ENCODE data around the gene ATXN7L2. TPM values are rescaled to one million over a fixed set of nuclear protein-coding genes. Genes with fewer than 3 reads are reported as not detected.

ATXN7L2 gene
- total and polyA plus RNA-seq, 4 donors: 0.61 to 1.7 (median 1.3) TPM

DNA sequence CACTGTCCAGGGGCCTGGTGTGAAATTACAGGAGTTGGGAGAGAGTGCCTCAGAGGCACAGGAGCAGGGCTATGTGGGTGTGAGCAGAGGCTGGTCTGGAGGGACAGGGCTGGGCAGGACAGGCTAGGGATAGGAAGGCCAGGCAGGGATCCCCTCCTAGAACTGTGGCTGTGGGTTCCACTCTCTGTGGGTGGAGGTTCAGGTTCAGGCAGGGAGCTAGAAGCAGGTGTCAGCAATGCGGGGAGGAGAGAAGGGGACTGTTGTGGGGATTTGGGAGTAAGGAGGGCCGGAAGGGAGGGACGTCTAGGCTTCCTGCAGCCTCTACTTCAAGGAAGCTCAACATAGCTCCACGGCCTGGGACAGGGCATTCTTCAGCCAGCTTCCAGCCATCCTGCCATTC lies 47.7 kb downstream of the ATXN7L2 start:
- H3K9ac ChIP-seq (ENCODE audit: low read depth in 1 of 2, low read length in 2 of 2): no peak overlapping the region
- H3K36me3 ChIP-seq (ENCODE audit: control insufficient read depth in 4 of 4, insufficient read depth in 3 of 4, low read depth in 1 of 4, low read length in 3 of 4): no peaks in the 10 kb centered on the region
- H3K4me3 ChIP-seq (ENCODE audit: low read depth in 1 of 3, low read length in 3 of 3): no peak overlapping the region
- 84% methylated on average over 4 of the region's 4 CpGs for WGBS
- peaks cover 0 to 4% (median 1%) of the 10 kb centered on the region in 4 donors for H3K4me1 ChIP-seq (ENCODE audit: control insufficient read depth in 4 of 4, insufficient read depth in 4 of 4, low read length in 3 of 4)
- no peaks in the 10 kb centered on the region for H3K27me3 ChIP-seq (ENCODE audit: control insufficient read depth in 4 of 4, insufficient read depth in 4 of 4, low read length in 3 of 4)
- no peak for DNase-seq (ENCODE audit: low spot score)
- TF ChIP-seq FOXA1 (IDR thresholded peaks at IDR 0.05) (no peak), EGR1 (IDR thresholded peaks at IDR 0.05; ENCODE audit: low read depth in 2 of 2) (no peak), JUND (IDR thresholded peaks at IDR 0.05) (no peak), YY1 (IDR thresholded peaks at IDR 0.05) (no peak), SP1 (IDR thresholded peaks at IDR 0.05) (no peak), FOXA2 (IDR thresholded peaks at IDR 0.05) (no peak), RAD21 (IDR thresholded peaks at IDR 0.05) (no peak), TAF1 (conservative IDR thresholded peaks at IDR 0.05) (no peak), HNF4A (conservative IDR thresholded peaks at IDR 0.05) (no peak), MAX (IDR thresholded peaks at IDR 0.05) (no peak), HNF4G (IDR thresholded peaks at IDR 0.05) (no peak), RXRA (IDR thresholded peaks at IDR 0.05) (no peak), NR2F2 (IDR thresholded peaks at IDR 0.05) (no peak), GABPA (IDR thresholded peaks at IDR 0.05 in 1 of 2, conservative IDR thresholded peaks at IDR 0.05 in 1 of 2) (no peak)
- TF ChIP-seq, protein P1, sequence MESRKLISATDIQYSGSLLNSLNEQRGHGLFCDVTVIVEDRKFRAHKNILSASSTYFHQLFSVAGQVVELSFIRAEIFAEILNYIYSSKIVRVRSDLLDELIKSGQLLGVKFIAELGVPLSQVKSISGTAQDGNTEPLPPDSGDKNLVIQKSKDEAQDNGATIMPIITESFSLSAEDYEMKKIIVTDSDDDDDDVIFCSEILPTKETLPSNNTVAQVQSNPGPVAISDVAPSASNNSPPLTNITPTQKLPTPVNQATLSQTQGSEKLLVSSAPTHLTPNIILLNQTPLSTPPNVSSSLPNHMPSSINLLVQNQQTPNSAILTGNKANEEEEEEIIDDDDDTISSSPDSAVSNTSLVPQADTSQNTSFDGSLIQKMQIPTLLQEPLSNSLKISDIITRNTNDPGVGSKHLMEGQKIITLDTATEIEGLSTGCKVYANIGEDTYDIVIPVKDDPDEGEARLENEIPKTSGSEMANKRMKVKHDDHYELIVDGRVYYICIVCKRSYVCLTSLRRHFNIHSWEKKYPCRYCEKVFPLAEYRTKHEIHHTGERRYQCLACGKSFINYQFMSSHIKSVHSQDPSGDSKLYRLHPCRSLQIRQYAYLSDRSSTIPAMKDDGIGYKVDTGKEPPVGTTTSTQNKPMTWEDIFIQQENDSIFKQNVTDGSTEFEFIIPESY (IDR thresholded peaks at IDR 0.05): no peak
- TF ChIP-seq, protein P2, sequence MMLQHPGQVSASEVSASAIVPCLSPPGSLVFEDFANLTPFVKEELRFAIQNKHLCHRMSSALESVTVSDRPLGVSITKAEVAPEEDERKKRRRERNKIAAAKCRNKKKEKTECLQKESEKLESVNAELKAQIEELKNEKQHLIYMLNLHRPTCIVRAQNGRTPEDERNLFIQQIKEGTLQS (IDR thresholded peaks at IDR 0.05): no peak
- TF ChIP-seq, protein P3, sequence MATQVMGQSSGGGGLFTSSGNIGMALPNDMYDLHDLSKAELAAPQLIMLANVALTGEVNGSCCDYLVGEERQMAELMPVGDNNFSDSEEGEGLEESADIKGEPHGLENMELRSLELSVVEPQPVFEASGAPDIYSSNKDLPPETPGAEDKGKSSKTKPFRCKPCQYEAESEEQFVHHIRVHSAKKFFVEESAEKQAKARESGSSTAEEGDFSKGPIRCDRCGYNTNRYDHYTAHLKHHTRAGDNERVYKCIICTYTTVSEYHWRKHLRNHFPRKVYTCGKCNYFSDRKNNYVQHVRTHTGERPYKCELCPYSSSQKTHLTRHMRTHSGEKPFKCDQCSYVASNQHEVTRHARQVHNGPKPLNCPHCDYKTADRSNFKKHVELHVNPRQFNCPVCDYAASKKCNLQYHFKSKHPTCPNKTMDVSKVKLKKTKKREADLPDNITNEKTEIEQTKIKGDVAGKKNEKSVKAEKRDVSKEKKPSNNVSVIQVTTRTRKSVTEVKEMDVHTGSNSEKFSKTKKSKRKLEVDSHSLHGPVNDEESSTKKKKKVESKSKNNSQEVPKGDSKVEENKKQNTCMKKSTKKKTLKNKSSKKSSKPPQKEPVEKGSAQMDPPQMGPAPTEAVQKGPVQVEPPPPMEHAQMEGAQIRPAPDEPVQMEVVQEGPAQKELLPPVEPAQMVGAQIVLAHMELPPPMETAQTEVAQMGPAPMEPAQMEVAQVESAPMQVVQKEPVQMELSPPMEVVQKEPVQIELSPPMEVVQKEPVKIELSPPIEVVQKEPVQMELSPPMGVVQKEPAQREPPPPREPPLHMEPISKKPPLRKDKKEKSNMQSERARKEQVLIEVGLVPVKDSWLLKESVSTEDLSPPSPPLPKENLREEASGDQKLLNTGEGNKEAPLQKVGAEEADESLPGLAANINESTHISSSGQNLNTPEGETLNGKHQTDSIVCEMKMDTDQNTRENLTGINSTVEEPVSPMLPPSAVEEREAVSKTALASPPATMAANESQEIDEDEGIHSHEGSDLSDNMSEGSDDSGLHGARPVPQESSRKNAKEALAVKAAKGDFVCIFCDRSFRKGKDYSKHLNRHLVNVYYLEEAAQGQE (IDR thresholded peaks at IDR 0.05): no peak
- TF ChIP-seq, protein P4, sequence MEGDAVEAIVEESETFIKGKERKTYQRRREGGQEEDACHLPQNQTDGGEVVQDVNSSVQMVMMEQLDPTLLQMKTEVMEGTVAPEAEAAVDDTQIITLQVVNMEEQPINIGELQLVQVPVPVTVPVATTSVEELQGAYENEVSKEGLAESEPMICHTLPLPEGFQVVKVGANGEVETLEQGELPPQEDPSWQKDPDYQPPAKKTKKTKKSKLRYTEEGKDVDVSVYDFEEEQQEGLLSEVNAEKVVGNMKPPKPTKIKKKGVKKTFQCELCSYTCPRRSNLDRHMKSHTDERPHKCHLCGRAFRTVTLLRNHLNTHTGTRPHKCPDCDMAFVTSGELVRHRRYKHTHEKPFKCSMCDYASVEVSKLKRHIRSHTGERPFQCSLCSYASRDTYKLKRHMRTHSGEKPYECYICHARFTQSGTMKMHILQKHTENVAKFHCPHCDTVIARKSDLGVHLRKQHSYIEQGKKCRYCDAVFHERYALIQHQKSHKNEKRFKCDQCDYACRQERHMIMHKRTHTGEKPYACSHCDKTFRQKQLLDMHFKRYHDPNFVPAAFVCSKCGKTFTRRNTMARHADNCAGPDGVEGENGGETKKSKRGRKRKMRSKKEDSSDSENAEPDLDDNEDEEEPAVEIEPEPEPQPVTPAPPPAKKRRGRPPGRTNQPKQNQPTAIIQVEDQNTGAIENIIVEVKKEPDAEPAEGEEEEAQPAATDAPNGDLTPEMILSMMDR (IDR thresholded peaks at IDR 0.05; ENCODE audit: low read depth, low read length, missing input control): no peak
- no peaks in the 10 kb centered on the region for H3K9me3 ChIP-seq (ENCODE audit: control insufficient read depth in 4 of 4, low read length in 3 of 4)
- H3K27ac ChIP-seq (ENCODE audit: low read depth in 1 of 2, low read length in 2 of 2): no peak overlapping the region

All from liver (tissue), 9 donors.